ENCODE results near the gene FFAR4.

Gene FFAR4

DNA sequence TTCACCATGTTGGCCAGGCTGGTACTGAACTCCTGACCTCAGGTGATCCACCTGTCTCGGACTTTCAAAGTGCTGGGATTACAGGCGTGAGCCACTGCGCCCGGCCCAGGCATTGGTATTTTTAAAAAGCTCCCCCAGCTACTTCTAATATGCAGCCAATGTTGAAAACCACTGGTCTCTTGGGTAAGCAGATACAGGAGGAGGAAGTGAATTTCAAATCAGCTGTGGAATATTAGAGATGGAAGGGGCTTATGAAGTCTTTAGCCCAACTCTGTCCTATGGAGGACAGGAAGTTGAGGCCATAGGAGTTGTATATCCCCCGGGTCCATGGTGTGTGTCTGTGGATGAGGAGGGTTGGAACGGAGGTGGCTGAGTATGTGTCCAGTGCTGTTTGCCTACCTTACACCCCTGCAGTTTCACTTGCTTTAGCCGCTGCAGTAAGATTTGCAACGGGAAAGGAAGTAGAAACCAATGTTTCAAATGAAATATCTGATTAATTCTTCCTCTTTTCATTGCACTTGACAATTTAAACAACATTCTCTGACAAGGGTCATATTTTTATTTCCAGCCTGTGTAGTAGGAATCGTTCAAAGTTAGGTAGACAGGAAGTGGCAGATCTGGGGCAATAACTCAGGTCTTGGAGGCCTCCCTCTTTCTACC, 49.2 kb downstream of the FFAR4 start:
- no peak for TF ChIP-seq CTCF (IDR thresholded peaks at IDR 0.05; ENCODE audit: unreplicated experiment in 3 of 3)
- H3K4me1 Mint-ChIP-seq: no peaks in the 10 kb centered on the region
- no peak overlapping the region for H3K4me3 Mint-ChIP-seq
- H3K27me3 Mint-ChIP-seq (ENCODE audit: low read depth): no peaks in the 10 kb centered on the region
- no peaks in the 10 kb centered on the region for H3K9me3 Mint-ChIP-seq
- H3K36me3 Mint-ChIP-seq (ENCODE audit: low read depth): no peaks in the 10 kb centered on the region
- H3K27ac Mint-ChIP-seq: no peak overlapping the region

- Mint-ChIP-seq H3K9me3 (no peaks in the 10 kb centered on the region), H3K4me1 (no peaks in the 10 kb centered on the region), H3K27ac (no peak overlapping the region), H3K4me3 (no peak overlapping the region), H3K27me3 (ENCODE audit: low read depth) (no peaks in the 10 kb centered on the region), H3K36me3 (ENCODE audit: low read depth) (no peaks in the 10 kb centered on the region)
- TF ChIP-seq CTCF (IDR thresholded peaks at IDR 0.05; ENCODE audit: unreplicated experiment in 3 of 3): no peak
These were observed 54.5 kb downstream of the FFAR4 start for GRCh38 chr10:93620925-93621324.

DNA sequence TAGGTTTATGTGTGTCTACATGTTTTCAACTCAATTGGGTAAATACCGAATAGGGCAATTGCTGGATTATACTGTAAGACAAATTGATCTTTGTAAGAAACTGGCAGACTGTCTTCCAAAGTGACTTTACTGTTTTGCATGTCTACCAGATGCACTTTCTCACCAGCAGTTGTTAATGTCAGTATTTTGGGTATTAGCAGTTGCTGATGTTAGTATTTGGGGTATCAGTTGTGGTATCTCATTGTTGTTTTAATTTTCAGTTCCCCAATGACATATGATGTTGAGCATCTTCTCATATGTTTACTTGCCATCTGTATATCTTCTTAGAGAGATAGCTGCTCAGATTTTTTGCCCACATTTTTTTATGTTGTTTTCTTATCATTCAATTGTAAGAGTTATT, 56.5 kb downstream of the FFAR4 start:
- Mint-ChIP-seq H3K9me3 (no peaks in the 10 kb centered on the region), H3K36me3 (ENCODE audit: low read depth) (no peaks in the 10 kb centered on the region), H3K27ac (no peak overlapping the region), H3K4me1 (no peaks in the 10 kb centered on the region), H3K4me3 (no peak overlapping the region), H3K27me3 (ENCODE audit: low read depth) (no peaks in the 10 kb centered on the region)
- TF ChIP-seq CTCF (IDR thresholded peaks at IDR 0.05; ENCODE audit: unreplicated experiment in 3 of 3): no peak

GRCh38 chr10:93628858-93629257, 62.4 kb downstream of the FFAR4 start:
- Mint-ChIP-seq H3K36me3 (ENCODE audit: low read depth) (no peaks in the 10 kb centered on the region), H3K27ac (no peak overlapping the region)

DNA sequence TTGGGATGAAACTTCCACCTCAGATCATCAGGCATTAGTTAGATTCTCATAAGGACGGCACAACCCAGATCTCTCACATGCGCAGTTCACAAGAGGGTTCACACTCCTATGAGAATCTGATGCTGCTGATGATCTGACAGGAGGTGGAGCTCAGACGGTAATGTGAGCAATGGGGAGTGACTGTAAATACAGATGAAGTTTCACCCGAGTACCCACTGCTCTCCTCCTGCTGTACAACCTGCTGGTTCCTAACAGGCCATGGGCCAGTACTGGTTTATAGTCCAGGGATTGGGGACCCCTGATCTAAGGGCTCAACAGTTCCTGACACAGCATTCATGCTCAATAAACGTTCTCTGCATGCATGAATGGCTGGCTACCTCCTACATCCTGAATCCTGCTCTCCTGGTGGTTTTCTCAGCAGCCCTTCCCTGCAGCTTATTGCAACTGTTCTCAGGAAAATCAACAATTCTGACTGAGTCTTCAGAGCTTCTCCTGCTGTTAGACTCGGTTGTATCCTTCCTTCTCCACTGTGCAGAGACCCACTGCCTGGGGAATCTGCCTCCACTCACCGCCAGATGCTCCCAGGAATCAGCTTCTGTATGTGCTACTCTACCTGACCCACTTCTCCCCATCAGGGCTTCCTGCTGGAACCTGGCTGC, 63.3 kb downstream of the FFAR4 start:
- Mint-ChIP-seq H3K27ac (no peak overlapping the region), H3K27me3 (ENCODE audit: low read depth) (peaks cover 5% of the 10 kb centered on the region), H3K36me3 (ENCODE audit: low read depth) (no peaks in the 10 kb centered on the region), H3K4me3 (no peak overlapping the region), H3K9me3 (peaks cover 2% of the 10 kb centered on the region), H3K4me1 (no peaks in the 10 kb centered on the region)
- no peak for TF ChIP-seq CTCF (IDR thresholded peaks at IDR 0.05; ENCODE audit: unreplicated experiment in 3 of 3)

More at GRCh38 chr10:93628858-93629257, 62.4 kb downstream of the FFAR4 start:
- H3K27me3 Mint-ChIP-seq (ENCODE audit: low read depth): peaks cover 5% of the 10 kb centered on the region
- no peak overlapping the region for H3K4me3 Mint-ChIP-seq
- peaks cover 2% of the 10 kb centered on the region for H3K9me3 Mint-ChIP-seq
- no peak for TF ChIP-seq CTCF (IDR thresholded peaks at IDR 0.05; ENCODE audit: unreplicated experiment in 3 of 3)
- H3K4me1 Mint-ChIP-seq: no peaks in the 10 kb centered on the region
